Lung microvascular endothelial cell (primary cell): ENCODE results near the gene UBE2R2. TPM values are rescaled to one million over a fixed set of nuclear protein-coding genes. Genes with fewer than 3 reads are reported as not detected.
A peak's percentile ranks its signal among the peaks of the same experiment; 100 is the strongest.
"Not testable (repeated sequence)": the region's sequence is repeated elsewhere in the genome, so short reads cannot be mapped to it uniquely, and the experiment has no call there.

ENCODE experiments used
- DNase-seq, 2 donors: peaks; one replicate each; pipeline versions ENCODE4 v3.0.0 to v3.0.0-alpha.2; 2010; ENCODE audit warnings: low read depth in 2 of 2
- total RNA-seq: library from RNA; depleted of rRNA; stranded (reverse); fragments of >200 nt; gene quantifications from 2 replicates; pipeline ENCODE4 v1.2.1, GENCODE V29; 2014

The UBE2R2 gene
- total RNA-seq, 1 donor from 2014 or later: 15.3 TPM

DNA sequence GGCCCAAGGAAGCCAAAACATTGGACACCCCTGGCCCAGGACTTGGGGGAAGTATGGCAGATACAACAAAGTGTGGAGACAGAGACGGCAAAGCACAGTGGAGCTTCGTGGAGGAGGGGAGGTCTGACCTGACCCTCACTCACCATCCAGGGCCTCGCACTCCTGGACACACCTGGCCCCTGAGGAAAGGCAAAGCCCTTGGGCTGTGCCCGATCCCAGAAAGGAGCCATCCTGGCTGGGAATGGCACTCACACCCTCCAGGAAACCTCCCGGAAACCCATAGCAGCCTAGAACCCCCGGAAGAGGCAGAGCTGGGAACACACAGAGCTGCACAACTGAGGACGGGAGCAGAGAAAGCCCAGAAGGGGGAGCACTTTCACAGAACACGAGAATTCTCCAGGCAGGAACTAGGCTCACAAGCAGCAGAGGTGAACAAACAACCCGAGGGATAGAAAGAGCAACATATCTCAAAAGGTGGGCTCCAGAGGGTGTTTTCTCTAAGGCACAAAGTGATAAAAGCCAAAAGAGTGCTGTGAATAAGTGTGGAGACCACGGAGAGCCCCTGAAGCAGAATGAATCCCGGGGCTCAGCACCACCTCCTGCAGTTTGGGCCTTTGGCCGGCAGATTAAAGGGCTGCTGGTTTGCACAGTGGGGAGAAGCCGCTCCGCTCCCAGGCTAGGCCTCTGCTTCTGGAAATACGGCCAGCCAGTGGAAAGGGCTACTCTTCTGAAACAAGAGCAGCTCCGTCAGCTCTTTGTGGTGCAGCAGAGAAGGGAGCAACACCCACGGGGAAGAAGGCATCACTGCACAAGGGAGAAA lies 108.2 kb downstream of the UBE2R2 start:
- peak; percentile 71 to 79 for DNase-seq

- DNase-seq: no peak
These were observed 110.0 kb downstream of the UBE2R2 start for GRCh38 chr9:33926746-33927485.

DNA sequence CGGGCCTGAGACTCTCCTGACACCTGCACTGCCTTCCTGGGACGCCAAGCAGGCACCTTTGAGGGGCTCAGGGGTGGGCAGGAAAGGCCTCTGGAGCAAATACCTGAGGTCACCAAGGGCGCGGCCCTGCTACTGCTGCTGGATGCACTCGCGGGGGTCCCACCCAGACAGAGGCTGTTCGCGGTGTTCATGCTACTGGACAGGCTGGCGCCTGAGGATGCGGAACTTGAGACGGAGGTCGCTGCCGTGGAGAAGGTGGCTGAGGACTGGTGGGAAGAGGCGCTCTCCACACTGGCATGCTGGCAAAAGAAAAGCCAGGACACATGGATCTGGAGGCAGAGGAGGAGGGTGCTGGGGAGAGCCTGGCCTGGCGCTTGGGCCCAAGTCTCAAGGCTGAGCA lies 110.7 kb downstream of the UBE2R2 start:
- DNase-seq: no peak

- DNase-seq: no peak
These were observed 114.4 kb downstream of the UBE2R2 start for GRCh38 chr9:33931326-33931725.

GRCh38 chr9:33932078-33932807 lies 115.3 kb downstream of the UBE2R2 start:
- DNase-seq: no peak

GRCh38 chr9:33934188-33934878 lies 117.4 kb downstream of the UBE2R2 start:
- DNase-seq: no peak

GRCh38 chr9:33939924-33940874 lies 123.2 kb downstream of the UBE2R2 start:
- DNase-seq: no peak

DNA sequence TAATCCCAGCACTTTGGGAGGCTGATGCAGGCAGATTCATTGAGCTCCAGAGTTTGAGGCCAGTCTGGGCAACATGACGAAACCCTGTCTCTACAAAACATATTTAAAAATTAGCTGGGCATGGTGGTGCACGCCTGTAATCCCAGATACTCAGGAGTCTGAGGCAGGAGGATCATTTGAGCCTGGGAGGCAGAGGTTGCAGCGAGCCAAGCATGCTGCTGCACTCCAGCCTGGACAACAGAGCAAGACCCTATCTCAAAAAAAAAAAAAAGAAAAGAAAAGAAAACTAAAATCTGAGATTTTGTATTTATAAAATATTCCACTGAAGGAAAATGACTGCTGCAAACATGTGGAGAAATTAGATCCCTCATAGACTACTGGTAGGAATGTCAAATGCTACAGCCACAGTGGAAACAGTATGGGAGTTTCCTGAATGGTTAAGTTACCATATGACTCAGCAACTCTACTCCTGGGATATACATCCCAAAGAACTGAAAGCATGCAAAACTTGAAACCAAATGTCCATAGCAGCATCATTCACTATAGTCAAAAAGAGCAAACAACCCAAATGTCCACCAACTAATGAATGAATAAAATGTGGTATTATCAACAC lies 125.6 kb downstream of the UBE2R2 start:
- peak; percentile 64 to 79 for DNase-seq

GRCh38 chr9:33943389-33943788 lies 126.4 kb downstream of the UBE2R2 start:
- DNase-seq: peak in 1 of 2 donors; percentile 80

DNA sequence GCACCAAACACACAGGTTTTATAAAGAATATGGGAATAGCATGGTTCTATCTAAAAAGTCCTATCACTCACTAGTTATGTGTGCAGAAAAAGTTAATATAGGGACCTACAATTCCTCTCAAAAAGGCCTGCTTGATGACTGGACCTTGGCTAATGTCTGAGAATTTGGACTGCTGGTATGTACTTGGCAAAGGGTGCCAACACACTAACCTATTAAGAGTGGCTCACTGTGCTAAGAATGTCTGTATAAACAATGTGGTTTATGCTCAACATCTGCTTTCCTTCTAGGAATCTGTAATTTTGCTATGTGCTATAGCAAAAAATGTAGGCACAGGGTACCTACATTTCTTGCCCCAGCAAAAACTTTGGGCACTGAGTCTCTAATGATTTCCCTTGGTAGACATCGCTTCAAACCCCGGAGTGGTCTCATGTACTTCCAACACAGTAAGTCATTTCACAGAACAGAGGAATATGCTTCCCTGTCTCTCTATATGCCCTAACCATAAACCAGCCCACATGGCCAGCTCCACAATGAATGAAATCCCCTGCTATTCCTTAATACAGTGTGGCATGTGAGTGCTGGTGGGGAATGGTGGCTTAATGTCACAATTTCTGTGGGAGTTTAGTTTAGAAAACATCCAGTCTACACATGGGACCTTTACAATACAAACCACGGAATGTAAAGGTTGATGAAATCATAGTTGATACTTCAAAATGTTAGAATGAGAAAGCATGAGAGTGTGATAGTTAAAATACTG lies 130.0 kb downstream of the UBE2R2 start:
- DNase-seq: peak in 1 of 2 donors; percentile 72

- no peak for DNase-seq
These were observed 133.4 kb downstream of the UBE2R2 start for GRCh38 chr9:33950371-33950770.

- DNase-seq: peak; percentile 11 to 63
These were observed 135.1 kb downstream of the UBE2R2 start for GRCh38 chr9:33952066-33952465.

DNA sequence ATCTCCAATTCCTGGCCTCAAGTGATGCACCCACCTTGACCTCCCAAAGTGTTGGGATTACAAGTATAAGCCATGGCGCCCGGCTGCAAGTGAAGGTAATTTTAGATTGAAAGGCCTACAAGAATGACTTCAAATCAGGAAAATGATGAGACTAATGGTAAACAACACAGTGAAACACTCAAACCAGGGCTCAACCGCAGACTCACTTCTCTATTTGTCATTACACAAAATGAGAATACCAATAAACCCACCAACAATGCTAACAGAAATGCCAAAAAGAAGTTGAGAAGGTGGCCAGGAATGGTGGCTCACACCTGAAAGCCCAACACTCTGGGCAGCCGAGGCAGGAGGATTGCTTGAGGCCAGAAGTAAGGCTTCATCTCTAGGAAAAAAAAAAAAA lies 139.6 kb downstream of the UBE2R2 start:
- DNase-seq: no peak

GRCh38 chr9:33959725-33960124 lies 142.8 kb downstream of the UBE2R2 start:
- no peak for DNase-seq

DNA sequence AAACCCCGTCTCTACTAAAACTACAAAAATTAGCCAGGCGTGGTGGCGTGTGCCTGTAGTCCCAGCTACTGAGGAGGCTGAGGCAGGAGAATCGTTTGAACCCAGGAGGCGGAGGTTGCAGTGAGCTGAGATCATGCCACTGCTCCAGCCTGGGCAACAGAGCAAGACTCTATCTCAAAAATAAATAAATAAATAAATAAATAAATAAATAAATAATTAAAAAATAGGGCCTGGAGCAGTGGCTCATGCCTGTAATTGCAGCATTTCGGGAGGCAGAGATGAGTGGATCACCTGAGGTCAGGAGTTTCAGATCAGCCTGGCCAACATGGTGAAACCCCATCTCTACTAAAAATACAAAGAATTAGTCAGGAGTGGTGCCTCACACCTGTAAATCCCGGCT lies 145.5 kb downstream of the UBE2R2 start:
- not testable (repeated sequence) for DNase-seq

DNA sequence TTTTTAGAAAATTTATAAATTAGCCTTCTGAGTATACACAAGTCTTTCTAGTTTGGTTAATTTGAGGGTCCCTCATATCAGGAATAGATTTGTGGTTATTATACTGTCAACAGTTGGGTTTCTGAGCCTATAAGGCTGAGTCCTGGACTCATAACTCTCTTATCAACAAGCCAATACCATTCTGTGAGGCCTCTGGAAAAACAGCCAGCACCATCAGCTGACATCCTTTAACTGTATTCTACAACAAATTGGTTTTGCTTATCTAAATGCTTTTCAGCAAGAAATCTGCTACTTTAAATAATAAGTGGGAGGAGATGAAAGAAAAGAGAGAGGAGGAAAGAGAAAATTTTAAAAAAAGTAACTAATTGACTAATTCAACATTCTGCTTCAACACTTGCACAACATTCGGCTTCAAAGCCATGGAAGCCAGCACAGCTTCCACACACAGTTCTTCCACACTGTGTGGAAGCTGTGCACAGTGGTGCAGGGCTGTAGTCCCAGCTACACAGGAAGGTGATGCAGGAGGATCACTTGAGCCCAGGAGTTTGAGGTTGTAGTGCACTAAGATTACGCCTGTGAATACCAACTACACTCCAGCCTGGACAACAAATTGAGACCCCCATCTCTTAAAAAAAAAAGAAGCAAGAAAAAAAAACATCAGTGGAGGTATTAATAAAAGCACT lies 147.3 kb downstream of the UBE2R2 start:
- no peak for DNase-seq
